Measurements from ENCODE around the gene XPA. TPM values are rescaled to one million over a fixed set of nuclear protein-coding genes. Genes with fewer than 3 reads are reported as not detected.
A peak's percentile ranks its signal among the peaks of the same experiment; 100 is the strongest.

The XPA gene
- total and polyA plus RNA-seq, 2 of the 13 experiments (the other 11 are each of a cell fraction or from before 2014, with no cell fraction given): 2.3 to 15.2 TPM

DNA sequence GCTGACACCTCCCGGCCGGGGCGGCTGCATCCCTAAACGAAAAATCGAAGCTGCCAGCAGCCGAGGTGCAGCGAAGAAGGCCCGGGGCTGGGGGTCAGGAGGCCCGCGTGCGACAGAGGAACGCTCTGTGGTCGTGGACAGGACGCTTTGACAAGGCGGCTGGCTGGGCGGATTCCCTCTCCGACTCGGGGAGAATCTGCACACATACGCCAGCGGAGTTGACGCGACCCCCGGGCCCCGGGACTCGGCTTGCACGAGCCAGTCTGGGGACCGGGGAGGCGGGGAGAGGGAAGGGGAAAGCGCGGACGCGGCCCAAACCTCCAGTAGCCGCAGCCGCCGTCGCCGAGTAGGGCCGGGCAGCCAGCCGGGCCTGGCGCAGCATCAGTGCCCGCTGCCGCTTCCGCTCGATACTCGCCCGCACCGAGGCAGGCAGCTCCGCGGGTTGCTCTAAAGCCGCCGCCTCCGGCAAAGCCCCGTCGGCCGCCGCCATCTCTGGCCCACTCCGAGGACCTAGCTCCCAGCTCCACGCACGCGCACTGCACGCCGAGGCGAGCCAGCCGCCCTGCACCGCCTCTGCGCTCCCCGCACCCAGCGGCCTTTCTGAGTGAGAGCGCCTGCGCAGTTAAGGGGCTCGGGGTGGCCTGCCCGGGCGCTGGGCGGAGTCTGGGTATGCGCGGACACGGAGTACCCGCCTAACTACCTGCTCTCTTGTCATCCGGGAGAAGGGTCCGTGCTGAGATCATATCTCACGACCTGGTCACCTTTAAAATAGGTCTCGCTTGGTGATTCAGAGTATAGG is at the start of gene XPA (continued):
- TF ChIP-seq, protein P1, sequence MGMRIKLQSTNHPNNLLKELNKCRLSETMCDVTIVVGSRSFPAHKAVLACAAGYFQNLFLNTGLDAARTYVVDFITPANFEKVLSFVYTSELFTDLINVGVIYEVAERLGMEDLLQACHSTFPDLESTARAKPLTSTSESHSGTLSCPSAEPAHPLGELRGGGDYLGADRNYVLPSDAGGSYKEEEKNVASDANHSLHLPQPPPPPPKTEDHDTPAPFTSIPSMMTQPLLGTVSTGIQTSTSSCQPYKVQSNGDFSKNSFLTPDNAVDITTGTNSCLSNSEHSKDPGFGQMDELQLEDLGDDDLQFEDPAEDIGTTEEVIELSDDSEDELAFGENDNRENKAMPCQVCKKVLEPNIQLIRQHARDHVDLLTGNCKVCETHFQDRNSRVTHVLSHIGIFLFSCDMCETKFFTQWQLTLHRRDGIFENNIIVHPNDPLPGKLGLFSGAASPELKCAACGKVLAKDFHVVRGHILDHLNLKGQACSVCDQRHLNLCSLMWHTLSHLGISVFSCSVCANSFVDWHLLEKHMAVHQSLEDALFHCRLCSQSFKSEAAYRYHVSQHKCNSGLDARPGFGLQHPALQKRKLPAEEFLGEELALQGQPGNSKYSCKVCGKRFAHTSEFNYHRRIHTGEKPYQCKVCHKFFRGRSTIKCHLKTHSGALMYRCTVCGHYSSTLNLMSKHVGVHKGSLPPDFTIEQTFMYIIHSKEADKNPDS (CRISPR knock-in tag; IDR thresholded peaks at IDR 0.05): peak; percentile 92; the same call in 1 of the 2 replicates
- no peak for TF ChIP-seq NONO (IDR thresholded peaks at IDR 0.05)
- peak; percentile 89 for TF ChIP-seq NONO (CRISPR knock-in tag; conservative IDR thresholded peaks at IDR 0.05)
- peak; percentile 30; the same call in 1 of the 2 replicates for TF ChIP-seq FOXK1 (CRISPR knock-in tag; IDR thresholded peaks at IDR 0.05; ENCODE audit: borderline replicate concordance, low read depth)
- TF ChIP-seq GPN1 (CRISPR knock-in tag; IDR thresholded peaks at IDR 0.05; ENCODE audit: borderline replicate concordance): no peak
- no peak for TF ChIP-seq ZNF260 (CRISPR knock-in tag; IDR thresholded peaks at IDR 0.05; ENCODE audit: borderline replicate concordance, low read depth)
- no peak for TF ChIP-seq SETDB1 (CRISPR knock-in tag; IDR thresholded peaks at IDR 0.05; ENCODE audit: borderline replicate concordance)
- TF ChIP-seq ZNF616 (CRISPR knock-in tag; IDR thresholded peaks at IDR 0.05; ENCODE audit: low read depth): no peak
- TF ChIP-seq ZNF44 (CRISPR knock-in tag; IDR thresholded peaks at IDR 0.05): peak; percentile 51; the same call in 1 of the 2 replicates
- TF ChIP-seq KLF11 (CRISPR knock-in tag; IDR thresholded peaks at IDR 0.05): no peak
- no peak for TF ChIP-seq FOXO1 (CRISPR knock-in tag; IDR thresholded peaks at IDR 0.05)
- TF ChIP-seq THAP11 (CRISPR knock-in tag; IDR thresholded peaks at IDR 0.05): peak; percentile 63
- TF ChIP-seq, protein P2, sequence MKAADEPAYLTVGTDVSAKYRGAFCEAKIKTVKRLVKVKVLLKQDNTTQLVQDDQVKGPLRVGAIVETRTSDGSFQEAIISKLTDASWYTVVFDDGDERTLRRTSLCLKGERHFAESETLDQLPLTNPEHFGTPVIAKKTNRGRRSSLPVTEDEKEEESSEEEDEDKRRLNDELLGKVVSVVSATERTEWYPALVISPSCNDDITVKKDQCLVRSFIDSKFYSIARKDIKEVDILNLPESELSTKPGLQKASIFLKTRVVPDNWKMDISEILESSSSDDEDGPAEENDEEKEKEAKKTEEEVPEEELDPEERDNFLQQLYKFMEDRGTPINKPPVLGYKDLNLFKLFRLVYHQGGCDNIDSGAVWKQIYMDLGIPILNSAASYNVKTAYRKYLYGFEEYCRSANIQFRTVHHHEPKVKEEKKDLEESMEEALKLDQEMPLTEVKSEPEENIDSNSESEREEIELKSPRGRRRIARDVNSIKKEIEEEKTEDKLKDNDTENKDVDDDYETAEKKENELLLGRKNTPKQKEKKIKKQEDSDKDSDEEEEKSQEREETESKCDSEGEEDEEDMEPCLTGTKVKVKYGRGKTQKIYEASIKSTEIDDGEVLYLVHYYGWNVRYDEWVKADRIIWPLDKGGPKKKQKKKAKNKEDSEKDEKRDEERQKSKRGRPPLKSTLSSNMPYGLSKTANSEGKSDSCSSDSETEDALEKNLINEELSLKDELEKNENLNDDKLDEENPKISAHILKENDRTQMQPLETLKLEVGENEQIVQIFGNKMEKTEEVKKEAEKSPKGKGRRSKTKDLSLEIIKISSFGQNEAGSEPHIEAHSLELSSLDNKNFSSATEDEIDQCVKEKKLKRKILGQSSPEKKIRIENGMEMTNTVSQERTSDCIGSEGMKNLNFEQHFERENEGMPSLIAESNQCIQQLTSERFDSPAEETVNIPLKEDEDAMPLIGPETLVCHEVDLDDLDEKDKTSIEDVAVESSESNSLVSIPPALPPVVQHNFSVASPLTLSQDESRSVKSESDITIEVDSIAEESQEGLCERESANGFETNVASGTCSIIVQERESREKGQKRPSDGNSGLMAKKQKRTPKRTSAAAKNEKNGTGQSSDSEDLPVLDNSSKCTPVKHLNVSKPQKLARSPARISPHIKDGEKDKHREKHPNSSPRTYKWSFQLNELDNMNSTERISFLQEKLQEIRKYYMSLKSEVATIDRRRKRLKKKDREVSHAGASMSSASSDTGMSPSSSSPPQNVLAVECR (CRISPR knock-in tag; IDR thresholded peaks at IDR 0.05; ENCODE audit: borderline replicate concordance): peak; percentile 94
- TF ChIP-seq ERF (CRISPR knock-in tag; IDR thresholded peaks at IDR 0.05): peak; percentile 61; the same call in 1 of the 2 replicates
- peak; percentile 42; the same call in 1 of the 2 replicates for TF ChIP-seq SP4 (CRISPR knock-in tag; IDR thresholded peaks at IDR 0.05)
- TF ChIP-seq, protein P3, sequence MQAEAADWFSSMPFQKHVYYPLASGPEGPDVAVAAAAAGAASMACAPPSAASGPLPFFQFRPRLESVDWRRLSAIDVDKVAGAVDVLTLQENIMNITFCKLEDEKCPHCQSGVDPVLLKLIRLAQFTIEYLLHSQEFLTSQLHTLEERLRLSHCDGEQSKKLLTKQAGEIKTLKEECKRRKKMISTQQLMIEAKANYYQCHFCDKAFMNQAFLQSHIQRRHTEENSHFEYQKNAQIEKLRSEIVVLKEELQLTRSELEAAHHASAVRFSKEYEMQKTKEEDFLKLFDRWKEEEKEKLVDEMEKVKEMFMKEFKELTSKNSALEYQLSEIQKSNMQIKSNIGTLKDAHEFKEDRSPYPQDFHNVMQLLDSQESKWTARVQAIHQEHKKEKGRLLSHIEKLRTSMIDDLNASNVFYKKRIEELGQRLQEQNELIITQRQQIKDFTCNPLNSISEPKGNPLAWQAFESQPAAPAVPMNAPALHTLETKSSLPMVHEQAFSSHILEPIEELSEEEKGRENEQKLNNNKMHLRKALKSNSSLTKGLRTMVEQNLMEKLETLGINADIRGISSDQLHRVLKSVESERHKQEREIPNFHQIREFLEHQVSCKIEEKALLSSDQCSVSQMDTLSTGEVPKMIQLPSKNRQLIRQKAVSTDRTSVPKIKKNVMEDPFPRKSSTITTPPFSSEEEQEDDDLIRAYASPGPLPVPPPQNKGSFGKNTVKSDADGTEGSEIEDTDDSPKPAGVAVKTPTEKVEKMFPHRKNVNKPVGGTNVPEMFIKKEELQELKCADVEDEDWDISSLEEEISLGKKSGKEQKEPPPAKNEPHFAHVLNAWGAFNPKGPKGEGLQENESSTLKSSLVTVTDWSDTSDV (CRISPR knock-in tag; IDR thresholded peaks at IDR 0.05): peak; percentile 67; the same call in 1 of the 2 replicates
- peak; percentile 85; the same call in 1 of the 2 replicates for TF ChIP-seq NAIF1 (CRISPR knock-in tag; IDR thresholded peaks at IDR 0.05; ENCODE audit: borderline replicate concordance)
- TF ChIP-seq ZSCAN31 (CRISPR knock-in tag; IDR thresholded peaks at IDR 0.05; ENCODE audit: low read depth): peak; percentile 45; the same call in 1 of the 2 replicates

Data from HepG2 (cell line).